SIG-M5 treated with dmso at 0.1 percent for 504 hours (cell line): ENCODE measurements around the gene BLOC1S5.

Experiments used
- DNase-seq: peaks from one replicate; lab custom pipeline; 2025; ENCODE audit not compliant: unreplicated experiment; lab: John Stamatoyannopoulos, UW

Gene BLOC1S5

GRCh38 chr6:8082572-8082953 lies 18.4 kb upstream of the BLOC1S5 start:
- no peak for DNase-seq

GRCh38 chr6:8080362-8081151 lies 16.4 kb upstream of the BLOC1S5 start:
- peak; percentile 86 for DNase-seq

- no peak for DNase-seq
These were observed 14.9 kb upstream of the BLOC1S5 start for GRCh38 chr6:8079126-8079525.

- no peak for DNase-seq
These were observed 13.8 kb upstream of the BLOC1S5 start for GRCh38 chr6:8077991-8078390.

GRCh38 chr6:8075704-8076103 lies 11.5 kb upstream of the BLOC1S5 start:
- DNase-seq = peak; percentile 53

- peak; percentile 72 for DNase-seq
These were observed 11.0 kb upstream of the BLOC1S5 start for GRCh38 chr6:8075185-8075584.

GRCh38 chr6:8074213-8074612 lies 10.0 kb upstream of the BLOC1S5 start:
- DNase-seq = no peak

GRCh38 chr6:8073758-8074157 lies 9.6 kb upstream of the BLOC1S5 start:
- no peak for DNase-seq

- DNase-seq = no peak
These were observed 6.5 kb upstream of the BLOC1S5 start for GRCh38 chr6:8070718-8071117.

- DNase-seq = no peak
These were observed 5.6 kb upstream of the BLOC1S5 start for GRCh38 chr6:8069631-8070284.

- no peak for DNase-seq
These were observed 5.0 kb upstream of the BLOC1S5 start for GRCh38 chr6:8069151-8069550.

- no peak for DNase-seq
These were observed 1.9 kb upstream of the BLOC1S5 start for GRCh38 chr6:8066108-8066507.

GRCh38 chr6:8065519-8065911 lies 1.3 kb upstream of the BLOC1S5 start:
- no peak for DNase-seq

GRCh38 chr6:8064638-8065518 lies 689 bp upstream of the BLOC1S5 start:
- DNase-seq = no peak

GRCh38 chr6:8061736-8062135 lies 2.5 kb downstream of the BLOC1S5 start:
- DNase-seq = no peak

- DNase-seq = no peak
These were observed 3.8 kb downstream of the BLOC1S5 start for GRCh38 chr6:8060346-8060745.

GRCh38 chr6:8059129-8059528 lies 5.1 kb downstream of the BLOC1S5 start:
- peak; percentile 6 for DNase-seq

- DNase-seq = no peak
These were observed 6.4 kb downstream of the BLOC1S5 start for GRCh38 chr6:8057793-8058192.

- no peak for DNase-seq
These were observed 6.9 kb downstream of the BLOC1S5 start for GRCh38 chr6:8057263-8057662.

GRCh38 chr6:8054276-8054675 lies 9.9 kb downstream of the BLOC1S5 start:
- DNase-seq = no peak

GRCh38 chr6:8047541-8048292 lies 16.5 kb downstream of the BLOC1S5 start:
- DNase-seq = no peak
